ENCODE measurements around the gene ABCB11. TPM values are rescaled to one million over a fixed set of nuclear protein-coding genes. Genes with fewer than 3 reads are reported as not detected.

The ABCB11 gene
- total RNA-seq, 1 experiment from 2014 or later: 0.12 TPM

- POLR2A ChIA-PET: interaction anchor here (0.7 kb wide), 1 partner anchor 1704 kb away, joined by 3 read pairs; no protein-coding TSS in a partner anchor
These were observed 78.7 kb downstream of the ABCB11 start for GRCh38 chr2:168952424-168952823.

More at GRCh38 chr2:168952424-168952823, 78.7 kb downstream of the ABCB11 start:
- Histone ChIP-seq H3K36me3 (ENCODE audit: control insufficient read depth in 1 of 2, insufficient read depth in 2 of 2, low read length in 2 of 2) (no peaks in the 10 kb centered on the region), H3K27ac (ENCODE audit: low read depth, low read length) (no peak overlapping the region), H3K4me1 (ENCODE audit: control insufficient read depth in 1 of 2, insufficient read depth in 2 of 2, low read length in 2 of 2) (no peaks in the 10 kb centered on the region), H3K4me3 (replicated peaks in 1 of 2; ENCODE audit: low read depth in 1 of 2, low read length in 2 of 2) (no peak overlapping the region), H3K9ac (ENCODE audit: low read length) (no peak overlapping the region), H3K79me2 (ENCODE audit: insufficient read depth, low read length) (no peaks in the 10 kb centered on the region), H2AFZ (ENCODE audit: low read depth, low read length, poor library complexity, severe bottlenecking) (no peak overlapping the region), H3K9me2 (ENCODE audit: insufficient read depth) (no peaks in the 10 kb centered on the region), H4K20me1 (ENCODE audit: insufficient read depth) (no peaks in the 10 kb centered on the region), H3K27me3 (ENCODE audit: insufficient read depth, low read length) (no peaks in the 10 kb centered on the region; the same call in 1 of the 2 replicates), H3K9me3 (ENCODE audit: control insufficient read depth in 1 of 2, insufficient read depth in 1 of 2, low read depth in 1 of 2, low read length in 2 of 2) (no peaks in the 10 kb centered on the region), H3K4me2 (ENCODE audit: low read length) (no peak overlapping the region)
- no peak for DNase-seq (ENCODE audit: low read depth, low spot score)
- intact Hi-C loops (cut with micrococcal nuclease): no loop called here
- no peak for ATAC-seq
- CTCF ChIA-PET: no interaction called here
- RAD21 ChIA-PET (ENCODE audit: low non-redundant PET in 1 of 2, low total read pairs in 2 of 2, uncharacterized antibody in 2 of 2, unreplicated experiment in 2 of 2): no interaction called here
- no TSS peak for BruUV-seq (replicated peaks)
- TF ChIP-seq ATF3 (IDR thresholded peaks at IDR 0.05) (no peak), JUND (IDR thresholded peaks at IDR 0.05) (no peak), ELF1 (IDR thresholded peaks at IDR 0.05; ENCODE audit: borderline replicate concordance, low read depth) (no peak), EGR1 (IDR thresholded peaks at IDR 0.05; ENCODE audit: low read depth) (no peak), RAD21 (IDR thresholded peaks at IDR 0.05; ENCODE audit: low read depth) (no peak), EZH2phosphoT487 (IDR thresholded peaks at IDR 0.05; ENCODE audit: borderline replicate concordance) (no peak), CEBPB (IDR thresholded peaks at IDR 0.05; ENCODE audit: low read depth) (no peak), SP1 (IDR thresholded peaks at IDR 0.05; ENCODE audit: low read depth) (no peak), EZH2 (IDR thresholded peaks at IDR 0.05) (no peak), CBX3 (IDR thresholded peaks at IDR 0.05; ENCODE audit: low read depth) (no peak), CTCF (IDR thresholded peaks at IDR 0.05 in 2 of 3, conservative IDR thresholded peaks at IDR 0.05 in 1 of 3; ENCODE audit: borderline replicate concordance in 1 of 3, insufficient read depth in 1 of 3, low read depth in 2 of 3, low read length in 2 of 3) (no peak), SIN3A (IDR thresholded peaks at IDR 0.05; ENCODE audit: low read depth) (no peak)

All from HCT116 (cell line).